Stimulated activated CD8-positive, alpha-beta memory T cell treated with anti-CD3 and anti-CD28 coated beads, Interleukin-15, amount 100 ng/mL, for 24 hours (primary cell): Measurements from ENCODE around the gene CCDC38.
A peak's percentile ranks its signal among the peaks of the same experiment; 100 is the strongest.
"Not testable (repeated sequence)": the region's sequence is repeated elsewhere in the genome, so short reads cannot be mapped to it uniquely, and the experiment has no call there.

Experiments
- DNase-seq: peaks from one replicate; pipeline ENCODE4 v3.0.0-alpha.2; 2020; ENCODE audit warnings: low read depth

CCDC38 gene

GRCh38 chr12:95882080-95882479 lies 60.3 kb downstream of the CCDC38 start:
- DNase-seq = no peak

- DNase-seq = no peak
These were observed 61.0 kb downstream of the CCDC38 start for GRCh38 chr12:95881331-95881955.

- DNase-seq = no peak
These were observed 61.5 kb downstream of the CCDC38 start for GRCh38 chr12:95880895-95881294.

DNA sequence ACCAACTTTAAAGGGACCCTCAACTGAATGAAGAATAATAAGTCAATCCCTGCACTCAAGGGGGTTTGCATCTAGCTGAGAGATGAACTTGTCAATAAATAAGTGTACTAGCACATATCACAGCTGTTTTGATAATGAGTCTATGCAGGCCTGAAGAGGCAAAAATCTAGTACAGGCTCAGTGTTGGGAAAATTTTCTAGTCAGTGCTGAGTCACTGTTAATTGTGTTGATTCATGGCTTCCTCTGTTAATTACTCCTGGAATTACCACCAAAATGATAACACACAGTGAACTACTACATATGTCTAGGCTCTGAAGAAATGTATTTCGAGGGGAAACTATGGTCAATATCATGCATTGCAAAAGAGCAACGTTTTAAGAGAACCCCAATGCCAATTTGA lies 64.8 kb downstream of the CCDC38 start:
- DNase-seq = no peak

DNA sequence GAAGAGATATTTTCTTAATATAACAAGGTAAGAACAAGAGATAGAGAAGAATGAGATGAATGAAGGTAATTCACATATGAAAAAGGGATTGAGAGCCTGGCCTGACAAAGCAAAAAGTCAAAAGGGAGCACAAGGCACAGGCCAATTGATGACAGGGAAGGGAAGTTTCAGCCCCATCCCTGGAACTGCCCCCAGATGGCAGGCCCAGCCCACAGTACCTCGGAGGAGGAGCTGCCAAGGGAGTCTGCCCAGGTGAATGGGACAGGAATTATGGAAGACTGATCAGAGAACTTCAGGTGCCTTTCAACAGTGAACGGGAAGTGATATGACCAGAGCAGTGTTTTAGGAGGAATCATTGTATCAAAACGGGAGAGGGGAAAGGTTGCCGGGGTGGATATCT lies 68.0 kb downstream of the CCDC38 start:
- DNase-seq = no peak

GRCh38 chr12:95870897-95871296 lies 71.5 kb downstream of the CCDC38 start:
- no peak for DNase-seq

DNA sequence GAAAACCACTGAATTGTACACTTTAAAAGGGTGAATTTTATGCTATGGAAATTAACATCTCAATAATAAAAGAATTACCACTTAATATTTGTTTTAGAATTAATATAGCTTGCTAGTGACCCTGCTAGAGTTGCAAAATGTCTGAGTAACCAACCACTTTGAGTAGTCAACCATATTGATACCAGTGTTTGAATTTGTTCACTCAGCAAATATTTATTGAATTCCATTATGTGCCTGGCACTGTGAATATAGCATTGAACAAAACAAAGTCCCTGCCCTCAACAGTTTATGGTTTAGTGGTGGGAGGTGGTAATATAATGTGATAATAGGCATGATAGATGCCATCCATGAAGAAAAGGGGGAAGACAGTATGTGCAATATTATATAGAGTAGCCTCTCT lies 79.1 kb downstream of the CCDC38 start:
- no peak for DNase-seq

- DNase-seq = no peak
These were observed 80.4 kb downstream of the CCDC38 start for GRCh38 chr12:95862038-95862437.

DNA sequence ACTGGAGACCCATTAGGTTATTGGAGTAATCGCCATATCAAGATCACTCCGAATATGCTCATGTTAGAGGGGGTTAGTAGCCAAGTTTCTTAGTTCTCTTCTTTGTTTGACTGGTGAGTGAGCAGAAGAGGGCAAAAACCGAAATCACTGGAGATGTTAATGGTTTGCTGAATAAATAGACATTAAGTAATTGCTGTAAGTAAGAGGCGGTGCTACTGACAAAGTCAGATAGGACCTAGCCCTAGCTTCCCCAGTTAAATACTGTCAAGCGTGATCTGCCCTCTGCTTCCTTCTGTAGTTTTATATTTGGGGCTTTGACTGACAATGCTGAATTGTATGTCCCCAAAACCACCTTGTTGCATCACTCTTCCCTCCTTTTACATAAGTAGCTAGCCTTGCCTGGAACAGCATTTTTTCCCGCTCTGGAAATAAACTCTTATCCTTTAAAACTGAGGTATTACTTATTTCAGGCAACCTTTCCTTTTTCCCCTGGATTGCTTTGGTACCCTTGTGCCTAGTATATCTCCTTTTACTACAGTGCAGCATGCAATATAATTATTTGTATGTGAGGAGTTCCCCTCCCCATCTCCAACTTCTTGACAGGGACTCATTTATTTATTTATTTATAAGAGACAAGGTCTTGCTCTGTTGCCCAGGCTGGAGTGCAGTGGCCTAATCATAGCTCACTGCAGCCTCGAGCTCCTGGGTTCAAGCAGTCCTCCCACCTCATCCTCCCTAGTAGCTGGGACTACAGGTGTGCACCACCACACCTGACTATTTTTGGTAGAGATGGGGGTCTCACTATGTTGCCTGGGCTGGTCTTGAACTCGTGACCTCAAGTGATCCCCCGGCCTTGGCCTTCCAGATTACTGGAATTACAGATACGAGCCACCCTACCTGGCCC lies 82.2 kb downstream of the CCDC38 start:
- no peak for DNase-seq

- DNase-seq = no peak
These were observed 83.0 kb downstream of the CCDC38 start for GRCh38 chr12:95859344-95859816.

DNA sequence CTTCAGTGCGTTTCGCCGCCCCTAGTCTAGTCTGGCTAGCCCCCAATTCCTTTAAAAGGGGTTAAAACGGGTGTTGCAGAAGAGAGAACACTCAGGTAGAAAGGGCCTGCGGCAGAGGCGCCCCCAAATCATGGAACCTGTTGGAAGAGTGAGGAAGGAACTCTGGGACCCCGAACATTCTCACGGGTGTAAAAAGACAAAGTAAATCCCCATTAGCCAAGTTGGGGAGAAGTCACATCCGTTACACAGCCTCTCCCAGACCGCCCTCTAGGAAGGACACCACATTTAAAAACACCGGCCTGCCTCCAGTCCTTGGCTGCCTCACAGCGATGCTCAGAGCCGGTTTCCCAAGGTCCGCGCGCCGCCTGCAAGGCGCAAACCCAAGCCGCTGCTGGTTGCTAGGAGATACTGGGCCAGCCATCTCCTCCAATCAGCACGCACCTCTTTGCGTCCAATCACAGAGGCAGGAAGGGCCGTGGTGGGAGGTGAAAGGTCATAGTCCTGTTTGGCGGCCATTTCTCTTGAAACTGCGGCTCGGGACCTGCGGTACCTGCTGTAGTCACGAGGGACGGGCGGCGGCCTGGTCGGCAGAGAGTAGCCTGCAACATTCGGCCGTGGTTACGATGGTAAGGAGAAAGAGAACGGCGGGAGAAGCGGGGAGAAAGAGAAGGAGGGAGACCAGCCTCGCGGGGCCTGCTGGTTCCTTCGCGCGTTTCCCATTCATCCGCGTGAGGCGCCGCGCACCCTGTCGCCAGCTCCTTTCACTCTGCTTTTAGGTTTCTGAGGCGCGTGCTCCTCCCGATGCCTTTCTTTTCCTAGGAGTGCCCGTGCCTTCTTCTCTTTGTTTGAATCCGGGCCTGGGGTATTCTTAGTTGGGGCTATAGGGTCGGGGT lies 83.7 kb downstream of the CCDC38 start, which contains the start of gene SNRPF:
Gene SNRPF, plus strand, starts transcription at position 502 of the 893 bp plus-strand sequence. Its CDS starts 122 bp downstream, at position 624.
- DNase-seq = peak; percentile 79

DNA sequence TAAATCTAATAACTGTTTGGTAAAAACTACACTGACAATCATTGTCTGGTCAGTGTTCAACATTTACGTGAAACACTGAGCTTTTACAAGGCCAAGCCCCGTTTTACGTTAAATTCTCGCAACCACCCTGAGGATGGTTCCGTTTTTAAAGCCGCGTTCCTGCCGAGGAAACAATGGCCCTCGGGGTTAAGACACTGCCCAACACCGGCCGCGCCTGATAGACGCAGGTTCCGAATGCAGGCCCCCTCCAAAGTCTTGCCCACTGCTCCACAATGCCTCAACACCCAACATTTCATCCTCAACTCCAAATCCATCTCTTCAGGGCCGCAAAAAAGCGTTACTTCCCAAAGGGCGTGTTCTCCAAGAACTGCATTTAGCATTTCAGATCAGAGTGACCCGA lies 84.6 kb downstream of the CCDC38 start:
- no peak for DNase-seq

- DNase-seq = no peak
These were observed 85.3 kb downstream of the CCDC38 start for GRCh38 chr12:95857156-95857555.

DNA sequence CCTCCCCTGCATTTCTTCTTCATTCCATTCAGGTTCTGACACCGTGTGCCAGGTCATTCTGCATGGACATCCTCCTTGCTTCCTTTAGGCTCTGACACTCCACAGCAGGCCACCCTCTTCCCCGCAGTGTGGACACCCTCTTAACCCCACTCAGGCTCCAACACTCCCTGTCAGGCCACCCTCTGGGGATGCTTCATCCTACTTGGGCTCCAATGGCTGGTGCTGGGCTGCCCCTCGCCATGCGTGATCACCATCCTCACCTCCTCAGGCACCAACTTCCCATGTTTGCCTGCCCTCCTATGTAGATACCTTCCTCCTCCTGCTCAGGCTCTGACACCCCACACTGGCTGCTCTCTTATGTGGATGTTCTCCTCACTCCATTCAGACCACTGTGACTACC lies 90.3 kb downstream of the CCDC38 start:
- no peak for DNase-seq

DNA sequence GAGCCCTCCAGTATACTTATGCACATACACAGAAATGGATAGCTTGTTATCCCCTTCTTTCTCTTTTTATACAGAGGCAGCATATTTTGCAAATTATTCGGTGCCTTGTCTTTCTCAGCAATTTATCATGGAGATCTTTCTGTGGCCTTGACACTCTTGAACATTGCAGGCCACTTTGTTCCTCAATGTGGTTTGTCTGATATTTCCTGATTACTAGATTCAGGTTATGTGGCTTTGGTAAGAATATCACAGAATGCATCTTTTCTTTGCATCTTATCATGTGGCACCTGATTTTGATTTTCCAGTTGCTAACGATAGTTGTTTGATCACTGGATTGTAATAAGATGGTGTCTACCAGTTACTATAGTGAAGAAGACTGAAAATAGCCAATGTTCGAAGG lies 90.8 kb downstream of the CCDC38 start:
- no peak for DNase-seq

DNA sequence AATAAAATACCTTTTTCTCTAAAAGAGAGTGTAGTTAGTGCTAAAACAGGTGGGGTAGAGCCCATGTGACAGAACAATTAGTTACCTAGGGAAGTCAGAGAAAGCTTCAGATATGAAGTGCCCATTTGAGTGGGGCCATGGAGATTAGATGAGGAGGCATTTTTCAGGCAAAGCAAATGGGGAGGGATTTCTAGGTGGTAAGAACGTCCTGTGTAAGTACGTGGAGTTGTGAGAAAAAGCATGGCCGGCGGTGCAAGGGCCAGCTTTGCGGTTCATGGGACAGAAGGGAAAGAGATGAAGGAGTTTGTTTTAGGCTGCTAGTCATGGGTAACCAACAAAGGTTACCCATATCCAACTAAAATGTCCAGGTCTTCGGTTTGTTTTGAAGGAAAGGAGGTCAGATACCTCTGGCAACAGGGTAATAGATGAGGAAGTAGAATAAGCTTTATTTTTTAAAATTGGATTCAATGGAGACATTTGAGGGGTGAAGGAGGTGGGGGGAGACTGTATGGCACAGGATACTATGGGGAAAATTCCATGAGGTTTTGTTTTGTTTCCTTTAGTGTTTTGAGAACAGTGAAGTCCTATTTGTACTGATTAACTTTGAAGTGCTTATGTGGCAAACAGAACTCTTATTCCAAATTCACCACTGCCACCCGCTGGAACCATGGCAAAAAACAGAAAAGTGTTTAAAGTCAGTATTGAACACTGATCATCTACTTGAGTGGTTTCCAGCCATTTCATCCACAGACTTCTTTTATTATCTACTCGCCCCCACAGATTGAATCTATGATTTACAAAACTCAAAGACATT lies 93.6 kb downstream of the CCDC38 start:
- DNase-seq = no peak

DNA sequence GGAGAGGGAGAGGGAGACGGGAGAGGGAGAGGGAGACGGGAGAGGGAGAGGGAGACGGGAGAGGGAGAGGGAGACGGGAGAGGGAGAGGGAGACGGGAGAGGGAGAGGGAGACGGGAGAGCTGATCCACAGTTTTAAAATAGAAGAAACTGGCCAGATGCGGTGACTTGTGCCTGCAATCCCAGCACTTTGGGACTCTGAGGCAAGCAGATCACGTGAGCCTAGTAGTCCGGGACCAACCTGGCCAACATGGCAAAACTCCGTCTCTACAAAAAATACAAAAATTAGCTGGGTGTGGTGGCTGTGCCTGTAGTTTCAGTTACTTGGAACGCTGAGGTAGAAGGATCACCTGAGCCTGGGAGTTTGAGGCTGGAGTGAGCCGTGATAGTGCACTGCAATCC lies 100.0 kb downstream of the CCDC38 start:
- not testable (repeated sequence) for DNase-seq

DNA sequence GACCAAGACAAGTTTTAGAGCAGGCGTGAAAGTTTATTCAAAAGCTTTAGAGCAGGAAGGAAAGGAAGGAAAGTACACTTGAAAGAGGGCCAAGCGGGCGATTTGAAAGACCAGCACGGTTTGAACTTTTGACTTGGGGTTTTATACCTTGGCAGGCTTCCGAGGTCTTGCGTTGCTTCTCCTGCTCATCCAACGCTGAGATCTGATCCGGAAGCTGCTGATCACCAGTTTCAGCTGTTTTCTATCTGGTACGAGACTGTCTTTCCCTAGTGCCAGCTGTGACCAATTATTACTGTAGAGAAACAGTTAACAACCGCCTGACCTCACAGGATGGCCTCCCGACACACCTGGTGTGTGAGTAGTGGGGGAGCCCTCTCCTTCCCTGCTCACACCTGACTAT lies 104.3 kb downstream of the CCDC38 start:
- no peak for DNase-seq

DNA sequence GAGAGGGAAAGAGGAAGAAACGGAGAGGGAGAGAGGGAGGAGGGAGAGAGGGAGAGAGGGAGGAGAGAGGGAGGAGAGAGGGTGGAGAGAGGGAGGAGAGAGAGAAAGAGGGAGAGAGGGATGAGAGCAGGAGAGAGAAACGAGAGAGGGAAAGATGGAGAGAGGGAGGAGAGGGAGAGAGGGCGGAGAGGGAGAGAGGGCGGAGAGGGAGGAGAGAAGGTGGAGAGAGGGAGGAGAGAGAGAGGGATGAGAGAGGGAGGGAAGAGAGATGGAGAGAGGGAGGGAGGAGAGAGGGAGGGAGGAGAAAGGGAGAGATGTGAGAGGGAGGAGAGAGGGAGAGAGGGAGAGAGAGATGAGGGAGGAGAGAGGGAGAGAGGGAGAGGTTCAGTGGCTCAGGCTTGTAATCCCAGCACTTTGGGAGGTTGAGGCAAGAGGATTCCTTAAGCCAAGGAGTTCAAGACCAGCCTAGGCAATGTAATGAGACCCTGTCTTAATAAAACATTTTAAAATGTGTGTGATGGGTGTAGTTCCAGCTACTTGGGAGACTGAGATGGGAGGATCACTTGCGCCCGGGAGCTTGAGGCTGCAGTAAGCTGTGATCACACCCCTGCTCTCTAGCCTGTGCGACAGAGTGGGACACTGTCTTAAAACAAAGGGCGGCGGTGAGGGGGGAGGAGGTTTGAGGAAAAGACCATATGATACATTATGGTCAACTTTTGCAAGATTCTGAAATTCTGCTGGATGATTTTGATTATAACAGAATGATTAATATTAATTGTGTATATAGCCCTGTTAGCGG lies 105.0 kb downstream of the CCDC38 start:
- DNase-seq = no peak

DNA sequence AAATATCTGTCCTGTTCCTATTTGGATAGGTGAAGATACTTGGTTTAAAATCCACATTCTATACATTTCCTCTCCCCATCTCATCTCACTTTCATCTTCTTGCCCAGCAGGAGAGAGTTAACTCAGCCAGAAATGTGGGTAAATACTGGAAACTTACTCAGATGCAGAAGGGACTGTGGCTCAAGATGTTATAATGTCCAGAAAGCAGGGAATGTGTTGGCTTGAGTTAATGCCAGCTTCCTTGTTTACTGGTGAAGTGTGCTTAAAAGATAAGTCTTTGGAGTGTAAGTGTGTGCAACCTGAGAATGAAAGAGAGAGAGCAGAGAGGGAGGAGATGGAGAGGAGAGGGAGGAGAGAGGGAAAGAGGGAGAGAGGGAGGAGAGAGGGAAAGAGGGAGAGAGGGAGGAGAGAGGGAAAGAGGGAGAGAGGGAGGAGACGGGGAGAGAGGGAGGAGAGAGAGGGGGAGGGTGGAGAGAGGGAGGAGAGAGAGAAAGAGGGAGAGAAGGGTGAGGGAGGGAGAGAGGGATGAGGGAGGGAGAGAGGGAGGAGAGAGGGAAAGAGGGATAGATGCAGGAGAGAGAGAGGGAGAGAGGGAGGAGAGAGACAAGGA lies 105.7 kb downstream of the CCDC38 start:
- no peak for DNase-seq
